PC-9 (cell line): ENCODE results near the gene TCF3.

ENCODE experiments used
- CTCF ChIP-seq: fragments of 200-600 bp; sonication (generic); conservative IDR thresholded peaks from 2 replicates; pipeline ENCODE4 v1.6.1; 2017; ENCODE audit warnings: mixed run types, antibody characterized with exemption, mild to moderate bottlenecking, moderate library complexity
- EZH2 ChIP-seq: fragments of 200-600 bp; sonication (generic); IDR thresholded peaks from 2 replicates; pipeline ENCODE4 v1.8.0; 2017; ENCODE audit warnings: antibody characterized with exemption, low read depth

DNA sequence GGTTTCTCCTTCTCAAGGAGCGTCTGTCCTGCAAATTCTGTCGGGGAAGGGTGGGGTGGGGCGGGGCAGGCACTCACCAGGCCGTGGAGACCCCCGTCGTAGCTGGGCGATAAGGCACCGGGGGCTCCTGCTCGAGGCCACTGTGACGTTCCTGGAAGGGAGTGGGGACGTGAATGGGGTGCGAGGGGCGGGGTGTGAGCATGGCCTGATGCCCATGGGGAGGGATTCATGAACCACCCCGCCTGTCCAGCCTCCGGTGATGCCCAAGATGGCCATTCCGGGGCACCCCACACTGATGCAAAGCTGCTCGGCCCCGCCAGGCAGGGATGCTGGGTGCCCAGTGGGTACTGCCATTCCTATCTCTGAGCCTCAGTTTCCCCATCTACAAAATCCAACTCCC is 32.7 kb downstream of the TCF3 start:
- TF ChIP-seq CTCF (no peak), EZH2 (no peak)
